ENCODE results near the gene STOM. TPM values are rescaled to one million over a fixed set of nuclear protein-coding genes. Genes with fewer than 3 reads are reported as not detected.

STOM gene
- total RNA-seq, 2 experiments from 2014 or later = 34.7 to 44.5 TPM

- Mint-ChIP-seq H3K27ac (no peak overlapping the region), H3K27me3 (no peaks in the 10 kb centered on the region), H3K9me3 (ENCODE audit: low read depth) (no peaks in the 10 kb centered on the region), H3K4me3 (no peak overlapping the region), H3K4me1 (peaks cover 12% of the 10 kb centered on the region), H3K36me3 (ENCODE audit: low read depth) (no peaks in the 10 kb centered on the region)
- CTCF ChIA-PET = interaction anchor here (0.9 to 11.8 kb wide), 8 partner anchors 18 to 104 kb away, joined by 3 to 276 read pairs (median 8); no protein-coding TSS in a partner anchor
- ATAC-seq (no peak), DNase-seq (no peak)
- POLR2A ChIA-PET = no interaction called here
- intact Hi-C loops (cut with DNase I, micrococcal nuclease) = no loop called here
Observed at GRCh38 chr9:121317737-121318630, 52.1 kb downstream of the STOM start.

- H3K36me3 Mint-ChIP-seq (ENCODE audit: low read depth) = no peaks in the 10 kb centered on the region
- DNase-seq (no peak), ATAC-seq (no peak)
- H3K27ac Mint-ChIP-seq = no peak overlapping the region
- intact Hi-C loops (cut with DNase I, micrococcal nuclease) = no loop called here
- no peak overlapping the region for H3K4me3 Mint-ChIP-seq
- ChIA-PET POLR2A (no interaction called here), CTCF (interaction anchor here (0.7 to 11.8 kb wide), 8 partner anchors 10 to 316 kb away, joined by 3 to 276 read pairs (median 5); no protein-coding TSS in a partner anchor)
- H3K9me3 Mint-ChIP-seq (ENCODE audit: low read depth) = no peaks in the 10 kb centered on the region
- H3K27me3 Mint-ChIP-seq = no peaks in the 10 kb centered on the region
- H3K4me1 Mint-ChIP-seq = peaks cover 7% of the 10 kb centered on the region
Observed at GRCh38 chr9:121316852-121317373, 53.1 kb downstream of the STOM start.

- POLR2A ChIA-PET = interaction anchor here (0.6 kb wide), 1 partner anchor 101 kb away, joined by 3 read pairs; no protein-coding TSS in a partner anchor
- no peak overlapping the region for H3K4me3 Mint-ChIP-seq
- no peak for ATAC-seq
- no peak overlapping the region for H3K27ac Mint-ChIP-seq
- no peaks in the 10 kb centered on the region for H3K36me3 Mint-ChIP-seq (ENCODE audit: low read depth)
- H3K4me1 Mint-ChIP-seq = peaks cover 7% of the 10 kb centered on the region
- H3K27me3 Mint-ChIP-seq = no peaks in the 10 kb centered on the region
- no peaks in the 10 kb centered on the region for H3K9me3 Mint-ChIP-seq (ENCODE audit: low read depth)
- CTCF ChIA-PET = interaction anchor here (0.6 to 11.8 kb wide), 6 partner anchors 9 to 316 kb away, joined by 3 to 276 read pairs (median 4); no protein-coding TSS in a partner anchor
- DNase-seq = no peak
- intact Hi-C loops (cut with DNase I, micrococcal nuclease) = no loop called here
Observed at GRCh38 chr9:121316378-121316777, 53.7 kb downstream of the STOM start.

GRCh38 chr9:121313458-121314152, 56.4 kb downstream of the STOM start:
- no peak for DNase-seq
- Mint-ChIP-seq H3K36me3 (ENCODE audit: low read depth) (no peaks in the 10 kb centered on the region), H3K27ac (no peak overlapping the region), H3K4me1 (no peaks in the 10 kb centered on the region), H3K9me3 (ENCODE audit: low read depth) (no peaks in the 10 kb centered on the region), H3K27me3 (no peaks in the 10 kb centered on the region), H3K4me3 (no peak overlapping the region)
- POLR2A ChIA-PET = no interaction called here
- no peak for ATAC-seq
- CTCF ChIA-PET = interaction anchor here (0.6 to 11.8 kb wide), 7 partner anchors 35 to 337 kb away, joined by 3 to 276 read pairs (median 3); no protein-coding TSS in a partner anchor
- intact Hi-C loops (cut with DNase I, micrococcal nuclease) = no loop called here

GRCh38 chr9:121312169-121312568, 57.9 kb downstream of the STOM start:
- no peak overlapping the region for H3K4me3 Mint-ChIP-seq
- no peaks in the 10 kb centered on the region for H3K4me1 Mint-ChIP-seq
- ChIA-PET POLR2A (no interaction called here), CTCF (interaction anchor here (11.8 kb wide), 1 partner anchor 92 kb away, joined by 276 read pairs; no protein-coding TSS in a partner anchor)
- H3K36me3 Mint-ChIP-seq (ENCODE audit: low read depth) = no peaks in the 10 kb centered on the region
- H3K27ac Mint-ChIP-seq = no peak overlapping the region
- H3K27me3 Mint-ChIP-seq = no peaks in the 10 kb centered on the region
- H3K9me3 Mint-ChIP-seq (ENCODE audit: low read depth) = no peaks in the 10 kb centered on the region
- DNase-seq (no peak), ATAC-seq (no peak)
- intact Hi-C loops (cut with DNase I, micrococcal nuclease) = no loop called here

GRCh38 chr9:121310571-121310970, 59.5 kb downstream of the STOM start:
- DNase-seq (no peak), ATAC-seq (no peak)
- Mint-ChIP-seq H3K36me3 (ENCODE audit: low read depth) (no peaks in the 10 kb centered on the region), H3K9me3 (ENCODE audit: low read depth) (no peaks in the 10 kb centered on the region), H3K27ac (no peak overlapping the region), H3K4me1 (no peaks in the 10 kb centered on the region), H3K4me3 (no peak overlapping the region), H3K27me3 (no peaks in the 10 kb centered on the region)
- ChIA-PET POLR2A (no interaction called here), CTCF (no interaction called here)
- intact Hi-C loops (cut with DNase I, micrococcal nuclease) = no loop called here

GRCh38 chr9:121309833-121310425, 60.1 kb downstream of the STOM start:
- Mint-ChIP-seq H3K4me1 (no peaks in the 10 kb centered on the region), H3K9me3 (ENCODE audit: low read depth) (no peaks in the 10 kb centered on the region), H3K27me3 (no peaks in the 10 kb centered on the region), H3K27ac (no peak overlapping the region), H3K36me3 (ENCODE audit: low read depth) (no peaks in the 10 kb centered on the region), H3K4me3 (no peak overlapping the region)
- ATAC-seq (no peak), DNase-seq (no peak)
- POLR2A ChIA-PET = no interaction called here
- CTCF ChIA-PET = interaction anchor here (0.9 to 2.9 kb wide), 3 partner anchors 10 to 97 kb away, joined by 3 to 13 read pairs (median 3); no protein-coding TSS in a partner anchor
- intact Hi-C loops (cut with DNase I, micrococcal nuclease) = loop anchor here in 1 of 2 experiments (10.0 kb wide), 1 partner anchor 95 kb away; no protein-coding TSS in a partner anchor

- Mint-ChIP-seq H3K27ac (no peak overlapping the region), H3K27me3 (no peaks in the 10 kb centered on the region), H3K4me3 (no peak overlapping the region), H3K36me3 (ENCODE audit: low read depth) (no peaks in the 10 kb centered on the region), H3K4me1 (no peaks in the 10 kb centered on the region), H3K9me3 (ENCODE audit: low read depth) (no peaks in the 10 kb centered on the region)
- ChIA-PET POLR2A (no interaction called here), CTCF (interaction anchor here (0.7 to 2.9 kb wide), 4 partner anchors 11 to 96 kb away, joined by 3 to 13 read pairs (median 3); no protein-coding TSS in a partner anchor)
- ATAC-seq = no peak
- no peak for DNase-seq
- intact Hi-C loops (cut with DNase I, micrococcal nuclease) = loop anchor here in 1 of 2 experiments (10.0 kb wide), 1 partner anchor 94 kb away; no protein-coding TSS in a partner anchor
Observed at GRCh38 chr9:121309171-121309570, 60.9 kb downstream of the STOM start.

GRCh38 chr9:121308765-121309164, 61.3 kb downstream of the STOM start:
- Mint-ChIP-seq H3K27me3 (no peaks in the 10 kb centered on the region), H3K9me3 (ENCODE audit: low read depth) (no peaks in the 10 kb centered on the region), H3K27ac (no peak overlapping the region), H3K4me1 (no peaks in the 10 kb centered on the region), H3K4me3 (no peak overlapping the region), H3K36me3 (ENCODE audit: low read depth) (no peaks in the 10 kb centered on the region)
- intact Hi-C loops (cut with DNase I, micrococcal nuclease) = loop anchor here in 1 of 2 experiments (10.0 kb wide), 1 partner anchor 94 kb away; no protein-coding TSS in a partner anchor
- ATAC-seq (no peak), DNase-seq (no peak)
- POLR2A ChIA-PET = no interaction called here
- CTCF ChIA-PET = interaction anchor here (0.7 to 2.9 kb wide), 3 partner anchors 11 to 90 kb away, joined by 3 to 13 read pairs (median 3); no protein-coding TSS in a partner anchor

GRCh38 chr9:121307976-121308375, 62.1 kb downstream of the STOM start:
- H3K27ac Mint-ChIP-seq = no peak overlapping the region
- H3K4me3 Mint-ChIP-seq = no peak overlapping the region
- intact Hi-C loops (cut with DNase I, micrococcal nuclease) = loop anchor here in 1 of 2 experiments (10.0 kb wide), 1 partner anchor 93 kb away; no protein-coding TSS in a partner anchor

More at GRCh38 chr9:121307976-121308375, 62.1 kb downstream of the STOM start:
- no peaks in the 10 kb centered on the region for H3K36me3 Mint-ChIP-seq (ENCODE audit: low read depth)
- POLR2A ChIA-PET = no interaction called here
- no peaks in the 10 kb centered on the region for H3K27me3 Mint-ChIP-seq
- no peaks in the 10 kb centered on the region for H3K4me1 Mint-ChIP-seq
- ATAC-seq (no peak), DNase-seq (no peak)
- H3K9me3 Mint-ChIP-seq (ENCODE audit: low read depth) = no peaks in the 10 kb centered on the region
- CTCF ChIA-PET = interaction anchor here (0.5 to 2.9 kb wide), 5 partner anchors 10 to 91 kb away, joined by 3 to 13 read pairs (median 4); no protein-coding TSS in a partner anchor

Data from activated CD4-positive, alpha-beta T cell treated with anti-CD3 and anti-CD28 coated beads for 36 hours (primary cell).